H4 (cell line): ENCODE data around the gene BBS2. TPM values are rescaled to one million over a fixed set of nuclear protein-coding genes. Genes with fewer than 3 reads are reported as not detected.
A peak's percentile ranks its signal among the peaks of the same experiment; 100 is the strongest.
"Not testable (repeated sequence)": the region's sequence is repeated elsewhere in the genome, so short reads cannot be mapped to it uniquely, and the experiment has no call there.

Experiments
- DNase-seq: peaks from one replicate; pipeline ENCODE4 v3.0.0-alpha.2; 2015; ENCODE audit warnings: low spot score
- total RNA-seq: library from RNA; depleted of rRNA; stranded (reverse); fragments of >200 nt; shearing (Covaris generic); gene quantifications from 2 replicates; pipeline ENCODE4 v1.2.3, GENCODE V29; 2014

Gene BBS2
- total RNA-seq, 1 experiment from 2014 or later = 46.6 TPM

DNA sequence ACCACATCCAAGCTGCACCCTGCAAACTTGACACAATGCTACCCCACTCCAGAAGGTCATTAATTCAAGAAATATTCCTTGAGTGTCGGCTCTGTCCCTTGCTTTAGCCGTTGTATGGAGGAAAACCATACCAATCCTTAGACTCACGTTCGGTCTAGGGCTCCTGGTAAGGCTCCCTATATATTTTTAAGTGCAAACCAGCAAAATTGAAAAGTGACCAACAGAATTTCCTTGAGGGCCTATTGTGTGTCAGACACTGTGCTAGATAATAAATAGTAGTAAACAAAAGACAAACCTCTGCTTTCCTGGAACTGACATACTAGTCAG lies 390 bp upstream of the BBS2 start:
- no peak for DNase-seq

DNA sequence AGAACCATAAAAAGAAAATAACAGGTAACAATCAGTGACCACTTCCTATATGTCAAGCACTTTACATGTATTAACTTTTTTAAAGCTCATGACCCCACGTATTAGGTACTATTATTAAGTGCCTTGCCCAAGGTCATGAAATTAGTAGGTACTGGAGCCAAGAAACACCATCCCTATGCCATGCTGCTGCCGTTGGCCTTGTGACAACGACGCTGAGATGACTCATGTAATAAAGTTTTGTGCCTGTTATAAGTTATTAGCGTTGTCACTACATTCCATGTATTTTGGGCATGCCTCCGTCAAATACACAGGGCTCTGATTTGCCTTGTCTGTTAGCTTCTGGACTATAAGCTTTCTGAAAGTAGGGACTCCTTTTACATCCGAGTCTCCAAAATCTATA lies 1.4 kb downstream of the BBS2 start:
- DNase-seq = no peak

DNA sequence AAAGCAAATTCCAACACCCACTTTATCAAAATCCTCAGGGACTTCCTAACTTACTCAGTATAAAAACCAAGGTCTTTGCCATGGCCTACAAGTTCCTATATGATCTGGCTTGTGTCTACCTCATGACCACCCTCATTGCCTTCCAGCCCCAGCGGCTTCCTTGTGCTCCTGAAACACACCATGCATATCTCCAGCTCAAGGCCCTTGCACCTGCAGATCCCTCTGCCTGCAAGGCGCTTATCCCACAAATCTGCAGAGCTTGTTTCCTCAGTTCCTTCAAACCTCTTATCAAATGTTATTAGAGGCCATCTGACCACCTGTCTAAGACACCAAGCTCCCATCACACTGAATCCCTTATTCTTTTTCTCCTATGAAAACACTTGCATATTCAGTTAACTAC lies 2.6 kb downstream of the BBS2 start:
- DNase-seq = no peak

DNA sequence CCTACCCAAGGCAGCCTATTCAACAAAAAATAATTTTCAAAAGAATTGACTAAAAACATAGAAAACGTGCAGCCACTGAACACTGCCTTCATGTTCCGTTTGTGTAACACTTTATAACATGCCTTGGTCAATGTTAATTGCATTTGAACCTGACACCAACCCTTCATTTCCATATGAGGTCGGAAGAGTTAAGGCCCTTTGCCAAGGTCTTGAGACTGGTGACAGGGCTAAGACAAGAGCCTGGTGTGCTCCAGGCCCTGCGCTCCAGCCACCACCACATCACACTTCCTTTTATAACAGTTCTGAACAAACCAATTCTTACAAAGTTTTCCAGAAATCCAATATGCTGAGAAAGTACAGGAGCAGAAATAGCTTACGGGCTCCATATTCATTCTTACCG lies 4.2 kb downstream of the BBS2 start:
- no peak for DNase-seq

DNA sequence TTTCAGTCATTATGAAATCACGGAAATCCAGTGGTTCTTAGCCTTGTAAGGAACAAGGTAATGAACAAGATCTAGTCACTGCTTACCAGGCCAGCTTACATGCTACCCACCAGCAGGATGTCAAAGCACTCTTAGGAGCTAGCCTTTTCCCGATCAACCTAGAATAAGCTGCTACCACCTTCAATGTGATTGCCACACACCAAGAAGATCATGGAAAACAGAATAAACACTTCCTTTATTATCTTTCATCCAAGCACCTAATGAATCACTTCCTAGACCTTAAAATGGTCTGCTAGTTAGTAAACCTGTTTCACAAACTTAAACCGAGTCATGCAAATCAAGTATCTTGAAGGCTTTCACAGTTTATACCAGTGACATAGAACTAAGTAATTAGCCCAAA lies 5.0 kb downstream of the BBS2 start:
- DNase-seq = no peak

DNA sequence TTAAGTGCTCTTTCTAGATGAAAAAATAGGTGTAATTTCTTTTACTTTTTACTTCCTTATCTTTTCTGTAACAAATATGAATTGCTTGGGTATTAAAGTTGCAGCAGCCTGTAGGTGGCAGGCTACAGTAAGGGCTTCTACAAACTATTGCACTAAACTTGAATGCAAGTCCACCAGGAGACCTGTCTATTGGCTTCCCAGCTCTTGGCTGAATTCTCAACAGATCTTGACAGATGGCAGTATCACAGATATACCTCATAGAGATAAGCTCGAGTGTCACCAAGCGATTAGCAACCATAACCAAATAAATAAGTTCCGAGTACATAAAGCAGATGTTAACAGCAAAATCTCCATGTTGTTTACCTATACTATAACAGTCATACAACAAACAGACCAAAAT lies 5.9 kb downstream of the BBS2 start:
- DNase-seq = peak; percentile 53

DNA sequence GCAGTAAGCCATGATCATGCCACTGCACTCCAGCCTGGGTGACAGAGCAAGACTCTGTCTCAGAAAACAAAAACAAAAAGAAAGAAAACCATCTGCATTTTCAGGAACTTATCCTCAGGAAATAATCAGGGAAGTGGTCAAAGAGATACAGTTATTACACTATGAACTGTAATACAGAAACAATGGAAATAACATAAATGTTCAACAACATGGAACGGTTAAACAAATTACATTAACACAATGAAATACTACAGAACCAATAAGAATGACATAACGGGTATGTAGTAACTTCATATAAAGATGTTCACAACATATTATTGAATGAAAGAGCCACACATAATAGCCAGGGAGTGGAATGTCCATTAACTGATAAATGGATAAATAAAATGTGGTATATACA lies 6.7 kb downstream of the BBS2 start:
- no peak for DNase-seq

DNA sequence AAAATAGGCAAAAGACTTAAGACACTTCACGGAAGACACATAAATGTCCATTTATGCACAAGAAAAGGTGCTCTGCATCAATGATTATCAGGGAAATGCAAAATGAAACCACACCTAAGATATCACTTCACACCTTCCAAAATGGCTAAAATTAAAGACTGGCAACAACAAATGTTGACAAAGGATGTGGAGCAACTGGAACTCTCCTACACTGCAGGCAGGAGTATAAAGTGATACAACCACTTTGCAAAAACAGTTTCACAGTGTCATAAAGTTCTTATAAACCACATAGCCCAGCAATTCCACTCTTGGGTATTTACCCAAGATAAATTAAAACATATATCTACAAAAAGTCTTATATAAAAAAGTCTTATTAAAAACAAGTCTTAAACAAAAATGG lies 7.8 kb downstream of the BBS2 start:
- no peak for DNase-seq

DNA sequence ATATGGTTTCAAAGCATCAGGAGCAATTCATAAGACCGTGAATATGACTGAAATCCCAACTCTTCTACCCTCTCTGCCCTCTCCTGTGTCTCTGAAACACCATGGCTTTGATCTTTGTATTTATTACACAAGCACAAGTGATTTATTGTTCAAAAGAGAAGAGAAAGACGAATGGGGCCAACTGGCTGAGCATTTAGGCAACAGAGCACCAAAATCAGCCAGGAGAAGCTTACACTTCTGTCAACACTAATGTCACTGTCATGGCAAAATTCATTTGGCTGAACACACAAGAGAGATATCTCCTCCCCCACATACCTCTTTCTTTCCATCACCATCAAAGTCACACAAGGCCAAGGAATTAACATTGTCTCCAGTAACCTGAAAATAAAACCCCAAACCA lies 9.3 kb downstream of the BBS2 start:
- DNase-seq = no peak

DNA sequence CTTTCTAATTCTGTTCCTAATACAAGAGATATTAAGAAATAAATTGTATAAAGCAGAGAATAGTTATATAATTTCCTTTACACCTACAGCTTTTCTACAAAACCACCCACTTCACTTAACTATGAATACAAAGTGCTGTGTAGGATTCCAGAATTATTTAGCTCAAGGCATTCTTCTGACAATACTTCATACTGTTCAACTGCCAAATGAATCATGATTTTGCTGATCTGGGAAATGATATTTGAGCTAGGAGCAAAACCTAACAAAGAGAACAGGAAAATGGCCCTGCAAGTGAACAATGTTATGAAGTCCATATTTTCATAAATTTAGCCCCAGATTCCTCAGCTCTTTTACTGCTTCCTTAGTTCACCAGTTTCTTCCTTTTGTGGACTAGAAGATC lies 12.9 kb downstream of the BBS2 start:
- DNase-seq = no peak

DNA sequence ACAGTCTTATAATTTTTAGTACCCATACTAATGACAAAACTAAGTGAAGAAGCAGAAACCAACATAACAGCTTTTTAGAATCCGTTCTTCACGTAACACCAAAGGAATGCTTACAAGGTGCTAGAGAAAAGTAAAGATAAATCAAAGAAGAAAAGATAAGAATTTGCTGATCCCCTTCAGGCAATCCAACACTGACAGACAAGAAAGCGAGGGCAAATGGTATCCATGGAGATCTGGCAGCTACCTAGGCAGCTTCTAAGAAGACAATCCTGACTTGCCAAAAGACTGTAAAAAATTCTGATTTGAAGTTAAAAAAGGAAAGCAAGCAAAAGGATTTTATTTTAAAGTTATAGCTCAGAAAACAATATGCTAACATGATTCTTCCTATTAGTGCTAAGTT lies 14.6 kb downstream of the BBS2 start:
- DNase-seq = no peak

DNA sequence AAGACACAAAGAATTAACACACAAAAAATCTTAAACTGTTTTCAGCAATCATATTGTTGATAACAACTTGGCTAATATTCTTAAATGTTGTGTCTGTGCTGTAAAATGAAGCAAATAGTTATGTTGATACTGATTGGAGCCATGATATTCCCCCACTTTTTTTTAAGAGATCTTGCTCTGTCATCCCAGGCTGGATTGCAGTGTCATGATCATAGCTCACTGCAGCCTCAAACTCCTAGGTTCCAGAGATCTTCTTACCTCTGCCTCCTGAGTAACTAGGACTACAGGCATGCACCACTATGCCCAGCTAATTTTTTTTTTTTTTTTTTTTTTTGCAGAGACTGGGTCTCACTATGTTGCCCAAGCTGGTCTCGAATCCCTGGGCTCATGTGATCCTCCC lies 26.0 kb downstream of the BBS2 start:
- no peak for DNase-seq

DNA sequence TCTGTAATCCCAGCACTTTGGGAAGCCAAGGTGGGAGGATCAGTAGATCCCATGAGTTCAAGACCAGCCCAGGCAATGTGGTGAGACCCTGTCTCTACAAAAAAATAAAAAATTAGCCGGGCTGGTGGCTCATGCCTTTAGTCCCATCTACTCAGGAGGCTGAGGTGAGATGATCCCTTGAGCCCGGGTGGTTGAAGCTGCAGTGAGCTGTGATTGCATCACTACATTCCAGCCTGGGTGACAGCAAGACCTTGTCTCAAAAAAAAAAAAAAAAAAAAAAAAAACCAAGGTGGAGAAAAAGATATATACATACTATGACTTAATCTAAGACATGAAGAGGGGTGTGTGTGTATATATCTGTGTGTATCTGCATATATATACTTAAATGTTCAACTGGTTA lies 26.7 kb downstream of the BBS2 start:
- DNase-seq = no peak

DNA sequence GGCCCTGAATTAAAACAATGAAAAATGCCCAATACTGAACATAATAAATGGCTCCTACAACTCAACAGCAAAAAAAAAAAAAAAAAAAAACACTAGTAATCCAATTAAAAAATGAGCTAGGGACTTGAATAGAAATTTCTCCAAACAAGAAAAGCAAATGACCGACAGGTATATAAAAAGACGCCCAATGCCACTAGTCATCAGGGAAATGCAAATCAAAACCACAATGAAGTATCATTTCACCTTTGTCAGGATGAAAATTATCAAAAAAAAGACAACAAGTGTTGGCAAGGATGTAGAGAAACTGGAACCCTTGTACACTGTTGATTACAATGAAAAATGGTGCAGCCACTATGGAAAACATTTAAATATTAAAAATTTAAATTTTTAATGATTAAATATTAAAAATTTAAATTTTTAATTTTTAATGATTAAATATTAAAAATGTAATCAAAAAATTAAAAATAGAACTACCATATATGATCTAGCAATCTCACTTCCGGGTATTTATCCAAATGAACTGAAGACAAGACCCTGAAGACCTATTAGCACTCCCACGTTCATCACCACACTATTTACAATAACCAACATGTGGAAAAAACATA lies 28.1 kb downstream of the BBS2 start:
- no peak for DNase-seq

DNA sequence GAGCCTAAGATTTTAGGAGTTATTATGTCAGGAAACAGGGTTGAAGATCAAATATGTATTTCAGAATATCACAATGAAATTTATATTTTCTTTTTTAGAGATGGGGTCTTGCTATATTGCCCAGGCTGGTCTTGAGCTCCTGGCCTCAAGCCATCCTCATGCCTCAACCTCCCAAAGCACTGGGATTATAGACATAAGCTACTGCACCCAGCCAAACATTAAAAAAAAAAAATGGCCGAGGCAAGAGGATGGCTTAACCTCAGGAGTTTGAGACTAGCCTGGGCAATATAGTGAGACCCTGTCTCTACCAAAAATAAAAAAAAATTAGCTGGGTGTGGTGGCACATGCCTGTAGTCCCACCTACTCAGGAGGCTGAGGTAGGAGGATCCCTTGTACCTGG lies 31.0 kb downstream of the BBS2 start:
- not testable (repeated sequence) for DNase-seq

DNA sequence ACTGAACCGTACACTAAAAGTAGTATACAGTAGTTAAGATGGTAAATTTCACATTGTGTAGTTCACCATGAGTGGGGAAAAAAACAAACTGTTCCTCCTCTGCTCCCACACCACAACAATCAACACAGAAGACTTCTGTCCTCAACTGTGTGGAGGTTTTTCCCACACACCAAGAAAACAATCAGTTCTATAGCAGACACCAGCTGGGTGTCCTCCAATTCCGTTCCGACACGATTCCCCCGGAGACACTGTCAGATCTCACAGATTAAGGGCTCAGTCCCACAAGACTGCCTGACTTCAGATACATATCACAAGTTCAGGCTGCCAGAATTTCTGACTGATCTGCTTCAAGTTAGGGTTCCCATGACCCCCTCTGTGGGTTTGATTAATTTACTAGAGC lies 31.8 kb downstream of the BBS2 start:
- DNase-seq = no peak

DNA sequence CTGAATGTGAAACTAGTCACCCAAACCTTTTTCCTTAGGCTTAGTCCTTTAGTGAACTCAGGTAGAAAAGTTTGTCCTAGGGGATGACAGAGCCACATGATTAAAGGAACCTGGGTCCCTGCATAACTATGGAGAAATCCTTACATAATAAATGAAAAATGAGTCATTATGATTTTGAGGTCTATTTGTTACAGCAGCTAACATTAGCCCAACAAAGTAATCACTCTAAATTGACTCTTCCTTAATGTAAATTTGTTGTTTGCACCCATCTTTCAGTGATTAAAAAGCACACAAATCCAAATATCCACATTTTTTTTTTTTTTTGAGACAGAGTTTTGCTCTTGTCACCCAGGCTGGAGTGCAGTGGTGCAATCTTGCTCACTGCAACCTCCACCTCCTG lies 36.4 kb downstream of the BBS2 start:
- no peak for DNase-seq

DNA sequence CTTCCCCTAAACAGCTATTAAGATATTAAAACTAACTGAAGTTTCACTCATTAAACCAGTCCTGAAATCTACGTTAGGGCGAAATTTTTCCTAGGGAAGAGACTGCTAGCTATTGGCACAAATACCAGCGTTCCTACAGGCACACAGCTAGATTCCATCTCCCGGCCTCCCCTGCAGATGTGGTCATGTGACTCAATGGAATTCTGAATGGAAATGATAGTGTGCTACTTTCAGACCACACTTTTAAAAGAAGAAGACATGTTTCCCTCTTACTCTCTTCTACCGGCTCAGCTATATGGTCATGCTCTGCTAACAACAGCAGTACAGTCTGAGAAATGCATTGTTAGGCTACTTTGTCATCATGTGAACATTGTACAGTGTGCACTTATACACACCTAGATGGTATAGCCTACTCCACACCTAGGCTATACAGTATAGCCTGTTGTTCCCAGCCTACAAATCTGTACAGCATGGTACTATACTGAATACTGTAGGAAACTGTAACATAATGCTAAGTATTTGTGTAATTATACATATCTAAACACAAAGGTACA lies 37.1 kb downstream of the BBS2 start:
- no peak for DNase-seq

DNA sequence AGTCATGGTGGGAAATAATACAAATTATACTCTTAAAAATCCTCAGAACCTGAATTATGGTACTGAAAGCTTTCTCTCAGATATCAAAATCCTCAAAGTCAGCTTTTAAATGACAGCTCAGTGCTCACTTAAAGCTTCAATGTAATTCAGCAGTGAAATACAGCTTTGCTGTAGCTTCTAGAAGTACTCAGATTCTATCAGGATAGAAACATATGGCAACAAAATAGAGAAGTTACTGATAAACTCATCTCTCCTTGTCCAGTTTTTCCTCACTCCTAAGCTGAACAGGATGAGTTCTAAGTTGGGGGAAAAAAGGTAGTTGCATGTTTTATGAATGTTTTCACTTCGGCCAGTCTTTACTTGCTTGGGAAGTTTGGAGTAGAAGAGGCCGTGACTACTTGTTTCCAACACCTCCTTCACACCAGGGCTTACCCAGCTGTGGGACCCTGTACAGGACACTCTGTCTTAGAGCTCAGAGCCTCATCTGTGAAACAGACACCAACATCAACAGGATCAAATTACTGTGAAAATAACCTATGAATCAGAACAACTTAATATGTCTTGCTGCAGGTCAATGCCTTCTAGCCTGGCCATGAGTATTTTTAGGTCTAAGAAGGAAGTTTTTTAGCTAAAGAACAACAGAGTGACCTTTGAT lies 38.2 kb downstream of the BBS2 start:
- no peak for DNase-seq

DNA sequence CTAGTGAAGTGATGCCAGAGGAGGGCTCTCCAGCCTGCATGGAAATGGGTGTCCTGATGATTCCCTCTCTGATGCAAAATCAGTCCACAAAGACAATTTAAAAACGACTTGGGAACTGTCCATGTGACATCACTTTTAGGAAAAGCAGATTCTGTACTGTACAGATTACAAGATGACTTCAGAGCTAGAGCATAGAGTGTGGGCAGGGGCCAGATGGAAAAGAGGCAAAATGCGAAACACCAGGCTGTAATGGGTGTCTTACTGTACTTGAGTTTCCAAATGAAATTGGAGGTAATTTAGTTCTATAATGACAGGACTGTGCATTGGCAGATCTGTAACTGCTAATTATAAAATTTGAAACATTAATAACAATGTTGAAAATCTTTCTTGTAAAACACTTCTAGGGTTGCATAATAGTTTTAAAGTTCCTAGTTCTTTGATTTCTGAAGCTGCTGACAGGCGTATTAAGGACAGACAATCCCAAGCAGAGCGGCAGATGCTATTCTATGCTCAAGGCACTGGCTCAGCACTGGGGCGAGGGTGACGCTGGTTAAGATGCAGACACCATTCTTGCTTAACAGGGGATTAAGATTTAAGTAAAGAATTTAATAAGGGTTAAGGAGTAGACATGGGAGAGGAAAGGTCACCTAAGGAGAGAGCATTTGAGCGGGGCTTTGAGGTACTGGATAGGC lies 38.9 kb downstream of the BBS2 start:
- DNase-seq = no peak

DNA sequence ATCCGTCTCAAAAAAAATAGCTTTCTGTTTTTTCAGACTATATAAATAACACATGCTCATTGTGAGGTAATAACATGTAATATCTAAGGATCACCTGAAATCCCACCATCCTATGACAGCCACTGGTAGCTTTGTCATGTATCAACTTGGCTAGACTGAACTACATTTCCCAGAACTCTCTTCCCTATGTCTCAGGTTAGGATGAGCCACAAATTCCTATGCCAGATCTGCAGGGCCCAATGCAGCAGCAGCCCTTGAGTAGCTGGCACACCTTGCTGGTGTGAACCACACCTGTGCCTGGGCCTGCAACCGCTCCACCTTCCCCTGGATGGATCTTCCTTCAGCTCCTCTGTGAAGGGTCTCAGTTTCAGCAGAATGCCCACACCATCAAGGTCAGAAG lies 40.4 kb downstream of the BBS2 start:
- no peak for DNase-seq

DNA sequence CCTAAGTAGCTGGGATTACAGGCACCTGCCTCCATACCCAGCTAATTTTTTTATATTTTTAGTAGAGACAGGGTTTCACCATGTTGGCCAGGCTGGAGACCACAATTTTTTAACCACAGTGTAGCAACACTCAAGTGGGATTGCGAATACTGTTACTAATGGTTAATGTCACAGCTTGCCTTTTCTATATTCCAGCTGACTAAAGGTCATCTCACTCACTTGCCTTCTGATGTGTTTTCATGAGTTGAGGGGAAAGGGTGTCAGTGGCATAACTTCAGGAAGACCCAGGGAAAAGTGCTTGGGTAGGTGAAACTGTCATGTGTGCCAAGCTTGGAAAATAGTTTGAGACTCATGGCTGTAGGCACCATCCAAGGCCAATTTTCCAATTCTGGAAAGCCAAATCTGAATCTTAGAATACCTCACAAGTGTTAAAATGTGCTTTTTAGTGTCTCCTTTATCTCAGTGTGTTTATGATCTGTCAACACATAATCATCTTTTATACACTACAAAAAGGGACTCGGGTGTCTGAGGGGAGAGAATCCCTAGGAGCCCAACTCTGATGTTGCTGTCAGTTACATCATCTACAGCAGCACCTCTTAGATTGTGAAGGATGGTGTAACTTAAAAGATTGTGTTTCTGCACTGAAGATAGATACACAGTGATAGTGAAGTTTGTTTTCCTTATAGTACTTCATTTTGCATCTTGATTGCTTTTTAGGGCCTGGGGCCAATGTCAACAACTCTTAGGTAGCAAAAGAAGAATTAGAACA lies 41.4 kb downstream of the BBS2 start:
- no peak for DNase-seq
